ENCODE data around the gene COA5.

DNA sequence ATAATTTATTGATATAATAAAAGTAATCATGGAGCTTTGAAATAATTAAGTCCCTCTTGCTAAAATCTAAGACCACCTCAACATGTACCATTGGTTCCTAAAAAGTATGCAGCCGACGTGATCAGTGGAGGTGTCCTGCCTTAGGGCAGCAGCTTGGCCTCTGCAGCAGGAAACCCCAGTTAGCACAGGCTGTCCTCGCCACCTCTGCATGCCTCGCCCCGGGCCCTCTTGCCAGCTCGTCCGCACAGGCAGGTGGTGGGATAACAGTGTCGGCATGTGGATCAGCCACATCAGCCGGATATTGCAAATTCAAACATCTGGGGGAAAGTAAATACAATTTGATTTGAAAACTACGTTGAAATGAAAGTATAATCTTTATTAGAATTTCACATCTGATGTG, 22.9 kb downstream of the COA5 start:
- TF ChIP-seq EZH2 (IDR thresholded peaks at IDR 0.05) = no peak
- TF ChIP-seq POLR2AphosphoS5 (IDR thresholded peaks at IDR 0.05; ENCODE audit: borderline replicate concordance, low read depth, low read length) = no peak
- no peak for TF ChIP-seq FOXP2 (optimal IDR thresholded peaks at IDR 0.05; ENCODE audit: control extremely low read depth, extremely low read length, insufficient read depth)
